Measurements from ENCODE around the gene CLEC2B.

DNA sequence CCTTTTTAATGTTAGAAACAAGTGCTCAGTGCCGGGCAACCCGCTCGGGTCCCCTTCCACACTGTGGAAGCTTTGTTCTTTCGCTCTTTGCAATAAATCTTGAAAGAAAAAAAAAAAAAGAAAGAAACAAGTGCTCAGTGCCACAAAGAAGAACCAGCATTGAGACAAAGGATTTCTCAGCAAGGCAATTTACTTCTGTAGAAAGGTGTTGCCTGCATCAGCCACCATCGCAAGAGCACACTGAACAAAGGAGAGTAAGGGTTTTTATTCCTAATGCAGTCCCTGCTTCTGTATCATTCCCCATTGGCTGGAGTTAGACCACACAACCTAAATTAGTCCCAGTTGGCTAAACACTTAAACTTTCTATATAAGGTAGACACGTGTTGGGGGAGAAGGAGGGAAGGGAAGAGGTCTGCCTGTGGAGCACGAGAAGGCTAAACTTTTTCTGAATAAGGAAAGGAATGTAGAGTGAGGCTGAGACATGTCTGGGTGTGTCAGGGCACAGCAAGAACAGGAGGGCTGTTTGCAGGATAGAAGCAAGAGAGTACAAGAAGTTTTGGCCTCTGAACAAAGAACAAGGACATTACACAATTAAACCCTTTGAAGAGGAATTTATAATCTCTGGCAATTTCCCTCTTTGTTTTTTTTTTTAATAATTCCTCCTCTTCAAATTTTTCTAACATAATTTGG, 33.5 kb upstream of the CLEC2B start:
- no peak for TF ChIP-seq EP300 (IDR thresholded peaks at IDR 0.05)
- TF ChIP-seq CTCF (IDR thresholded peaks at IDR 0.05): no peak
- no peak for TF ChIP-seq POLR2A (IDR thresholded peaks at IDR 0.05)
